GM23338 (cell line): ENCODE measurements around the gene NR2C2AP. TPM values are rescaled to one million over a fixed set of nuclear protein-coding genes. Genes with fewer than 3 reads are reported as not detected.
A peak's percentile ranks its signal among the peaks of the same experiment; 100 is the strongest.

Experiments
- ATAC-seq: fragments of 200-7000 bp; cut with Tn5 transposase; 3 replicates; pipeline ENCODE4 v1.9.1; 2020
- DNase-seq: peaks from one replicate; pipeline ENCODE4 v3.0.0-alpha.2; 2015; ENCODE audit warnings: low spot score
- H2AFZ ChIP-seq: fragments of 200-600 bp; sonication (generic); 2 replicates; pipeline ENCODE4 v1.8.0; 2016; ENCODE audit warnings: antibody characterized with exemption, mild to moderate bottlenecking, moderate library complexity
- H3F3A ChIP-seq: fragments of 200-600 bp; sonication (generic); replicated peaks from 2 replicates; pipeline ENCODE4 v1.8.0; 2017; ENCODE audit warnings: antibody characterized with exemption, mixed run types, low read depth
- H3K27ac ChIP-seq: fragments of 200-600 bp; sonication (generic); 2 replicates; pipeline ENCODE4 v1.6.1; 2016; ENCODE audit warnings: low read depth
- H3K27me3 ChIP-seq: fragments of 200-600 bp; sonication (generic); 2 replicates; pipeline ENCODE4 v1.8.0; 2016; ENCODE audit warnings: mild to moderate bottlenecking, mixed run types, moderate library complexity; ENCODE audit not compliant: insufficient read depth
- H3K36me3 ChIP-seq: fragments of 200-600 bp; sonication (generic); 2 replicates; pipeline ENCODE4 v1.8.0; 2016; ENCODE audit warnings: mild to moderate bottlenecking; ENCODE audit not compliant: insufficient read depth
- H3K4me1 ChIP-seq: fragments of 200-600 bp; sonication (generic); 2 replicates; pipeline ENCODE4 v1.8.0; 2016; ENCODE audit warnings: mild to moderate bottlenecking, moderate library complexity; ENCODE audit not compliant: insufficient read depth
- H3K4me2 ChIP-seq: fragments of 200-600 bp; sonication (generic); 2 replicates; pipeline ENCODE4 v1.7.1; 2017; ENCODE audit warnings: mixed run types
- H3K4me3 ChIP-seq: fragments of 200-600 bp; sonication (generic); 2 replicates; pipeline ENCODE4 v1.6.1; 2016; ENCODE audit warnings: mixed run types
- H3K79me2 ChIP-seq: fragments of 200-600 bp; sonication (generic); replicated peaks from 2 replicates; pipeline ENCODE4 v1.8.0; 2017; ENCODE audit warnings: mild to moderate bottlenecking; ENCODE audit not compliant: insufficient read depth
- H3K9me2 ChIP-seq: fragments of 200-600 bp; sonication (generic); 2 replicates; pipeline ENCODE4 v1.8.0; 2017; ENCODE audit not compliant: insufficient read depth
- H4K20me1 ChIP-seq: fragments of 200-600 bp; sonication (generic); replicated peaks from 2 replicates; pipeline ENCODE4 v1.8.0; 2017; ENCODE audit warnings: mild to moderate bottlenecking; ENCODE audit not compliant: insufficient read depth
- H3K27ac Mint-ChIP-seq: 2 replicates; pipeline ENCODE4 v1.8.0; 2020; ENCODE audit warnings: inconsistent platforms, mild to moderate bottlenecking, moderate library complexity, mixed read lengths
- H3K27me3 Mint-ChIP-seq: 3 replicates; pipeline ENCODE4 v1.8.0; 2022; ENCODE audit warnings: low read depth, mild to moderate bottlenecking, moderate library complexity, mixed read lengths, inconsistent platforms; ENCODE audit not compliant: insufficient read depth, poor library complexity
- H3K36me3 Mint-ChIP-seq: 3 replicates; pipeline ENCODE4 v1.8.0; 2021; ENCODE audit warnings: low read depth, mild to moderate bottlenecking, inconsistent platforms, moderate library complexity, mixed read lengths
- H3K4me1 Mint-ChIP-seq: 3 replicates; pipeline ENCODE4 v1.8.0; 2020; ENCODE audit warnings: mild to moderate bottlenecking, inconsistent platforms, mixed read lengths
- H3K4me3 Mint-ChIP-seq: 3 replicates; pipeline ENCODE4 v1.8.0; 2021; ENCODE audit warnings: moderate library complexity, mild to moderate bottlenecking, inconsistent platforms, mixed read lengths
- H3K9me3 Mint-ChIP-seq: 3 replicates; pipeline ENCODE4 v1.8.0; 2020; ENCODE audit warnings: moderate library complexity, mild to moderate bottlenecking, inconsistent platforms, mixed read lengths
- CREB1 ChIP-seq: fragments of 250-450 bp; sonication (Bioruptor Pico); IDR thresholded peaks from 2 replicates; pipeline ENCODE4 v1.5.0; 2020; ENCODE audit warnings: low read depth, mild to moderate bottlenecking, moderate library complexity
- CTCF ChIP-seq, 2 experiments: fragments of 200-600 bp in 1 of 2; sonication (generic) in 1 of 2; conservative IDR thresholded peaks; 2 replicates each; pipeline versions ENCODE4 v1.5.1 to v1.6.1; 2016 to 2017; ENCODE audit warnings: antibody characterized with exemption in 2 of 2, low read depth in 2 of 2, mild to moderate bottlenecking in 2 of 2, moderate library complexity in 1 of 2
- ETS1 ChIP-seq: IDR thresholded peaks from 2 replicates; pipeline ENCODE4 v1.6.1; 2016; ENCODE audit warnings: antibody characterized with exemption
- EZH2 ChIP-seq: fragments of 200-600 bp; sonication (generic); IDR thresholded peaks from one replicate; pipeline ENCODE4 v1.8.0; 2017; ENCODE audit warnings: antibody characterized with exemption, mild to moderate bottlenecking, low read depth; ENCODE audit not compliant: unreplicated experiment
- EZH2phosphoT487 ChIP-seq: fragments of 200-600 bp; sonication (generic); IDR thresholded peaks from one replicate; pipeline ENCODE4 v1.8.1; 2018; ENCODE audit warnings: antibody characterized with exemption; ENCODE audit not compliant: unreplicated experiment
- JUNB ChIP-seq: IDR thresholded peaks from one replicate; pipeline ENCODE4 v1.6.1; 2016; ENCODE audit warnings: antibody characterized with exemption; ENCODE audit not compliant: unreplicated experiment
- NANOG ChIP-seq: IDR thresholded peaks from 2 replicates; pipeline ENCODE4 v1.6.1; 2016; ENCODE audit warnings: antibody characterized with exemption, borderline replicate concordance
- POLR2AphosphoS5 ChIP-seq: IDR thresholded peaks from 2 replicates; pipeline ENCODE4 v1.6.1; 2016; ENCODE audit warnings: antibody characterized with exemption, low read depth
- REST ChIP-seq: IDR thresholded peaks from one replicate; pipeline ENCODE4 v1.6.1; 2018; ENCODE audit warnings: antibody characterized with exemption; ENCODE audit not compliant: unreplicated experiment
- STAT1 ChIP-seq: IDR thresholded peaks from one replicate; pipeline ENCODE4 v1.6.1; 2016; ENCODE audit warnings: antibody characterized with exemption; ENCODE audit not compliant: unreplicated experiment
- ZNF114 ChIP-seq: fragments of 250-450 bp; sonication (Bioruptor Pico); IDR thresholded peaks from 2 replicates; pipeline ENCODE4 v1.5.0; 2020; ENCODE audit warnings: mild to moderate bottlenecking, moderate library complexity
- ZNF331 ChIP-seq: fragments of 250-450 bp; sonication (Bioruptor Pico); IDR thresholded peaks from 2 replicates; pipeline ENCODE4 v1.5.0; 2020; ENCODE audit warnings: low read depth, mild to moderate bottlenecking, moderate library complexity
- ZNF462 ChIP-seq: fragments of 250-450 bp; sonication (Bioruptor Pico); IDR thresholded peaks from 2 replicates; pipeline ENCODE4 v1.5.0; 2020; ENCODE audit warnings: mild to moderate bottlenecking, moderate library complexity
- polyA plus RNA-seq: library from polyadenylated mRNA; unstranded; fragments of >200 nt; fragmentation: Nextera tagmentation; extraction: Ambion mirVana; gene quantifications from 2 replicates; pipeline ENCODE4 v1.2.1, GENCODE V29; 2016
- total RNA-seq: library from RNA; depleted of rRNA; stranded (reverse); fragments of >200 nt; shearing (Covaris generic); gene quantifications from 2 replicates; pipeline ENCODE4 v1.2.3, GENCODE V29; 2014

Gene NR2C2AP
- total and polyA plus RNA-seq, 2 experiments from 2014 or later, result 14.4 to 25.7 TPM

- H3K27ac ChIP-seq, result peak overlapping the region; percentile 78; the same call in 1 of the 2 replicates
- Mint-ChIP-seq H3K36me3 (peaks cover 23% of the 10 kb centered on the region), H3K4me3 (no peak overlapping the region), H3K27me3 (peaks cover 14% of the 10 kb centered on the region), H3K9me3 (no peaks in the 10 kb centered on the region), H3K27ac (peak overlapping the region; percentile 75; the same call in 1 of the 2 replicates), H3K4me1 (peaks cover 5% of the 10 kb centered on the region; the same call in 2 of the 3 replicates)
- DNase-seq (peak; percentile 97), ATAC-seq (peak; percentile 100)
- peaks cover 15% of the 10 kb centered on the region for H4K20me1 ChIP-seq
- H2AFZ ChIP-seq, result no peak overlapping the region
- H3K4me1 ChIP-seq, result peaks cover 4% of the 10 kb centered on the region; the same call in 1 of the 2 replicates
- TF ChIP-seq ETS1, result no peak
- no peak for TF ChIP-seq JUNB
- TF ChIP-seq EZH2phosphoT487, result no peak
- no peak for TF ChIP-seq ZNF331
- TF ChIP-seq ZNF462 (CRISPR knock-in tag), result no peak; the same call in 1 of the 2 replicates
- TF ChIP-seq EZH2, result no peak
- TF ChIP-seq CTCF (conservative IDR thresholded peaks at IDR 0.05; ENCODE audit: low read depth in 2 of 2), result peak; percentile 93 to 97
- TF ChIP-seq STAT1, result no peak
- TF ChIP-seq CREB1 (CRISPR knock-in tag), result 0 out of 2 replicates have a peak, but pooled peaks have one; percentile 8
- no peak for TF ChIP-seq POLR2AphosphoS5
- TF ChIP-seq REST, result no peak
- TF ChIP-seq NANOG, result no peak
- TF ChIP-seq ZNF114 (CRISPR knock-in tag), result no peak; the same call in 1 of the 2 replicates
- H3K4me2 ChIP-seq, result no peak overlapping the region
- 0 out of 2 replicates have a peak, but pooled peaks cover 8% of the 10 kb centered on the region for H3F3A ChIP-seq
- no peaks in the 10 kb centered on the region for H3K9me2 ChIP-seq
- H3K27me3 ChIP-seq, result no peaks in the 10 kb centered on the region
- peaks cover 15% of the 10 kb centered on the region for H3K79me2 ChIP-seq
- no peak overlapping the region for H3K4me3 ChIP-seq
- H3K36me3 ChIP-seq, result no peaks in the 10 kb centered on the region
Measured at GRCh38 chr19:19185853-19186740, 17.1 kb downstream of the NR2C2AP start.
